ENCODE results near the gene CCL17.

CCL17 gene

GRCh38 chr16:57387598-57388354 lies 16.8 kb upstream of the CCL17 start:
- H3K27ac ChIP-seq (ENCODE audit: low read depth, low read length) = no peak overlapping the region
- no peak for TF ChIP-seq EZH2phosphoT487 (IDR thresholded peaks at IDR 0.05; ENCODE audit: borderline replicate concordance, low read length)
- no peak for TF ChIP-seq CTCF (IDR thresholded peaks at IDR 0.05; ENCODE audit: low read depth, low read length, poor library complexity, severe bottlenecking)
- H3K4me2 ChIP-seq (ENCODE audit: low read length) = no peak overlapping the region

GRCh38 chr16:57388359-57389086 lies 16.0 kb upstream of the CCL17 start:
- Histone ChIP-seq H3K9me2 (replicated peaks; ENCODE audit: control insufficient read depth, low read length) (no peaks in the 10 kb centered on the region), H3K9me3 (ENCODE audit: control insufficient read depth, insufficient read depth, low read length) (no peaks in the 10 kb centered on the region), H3K4me2 (ENCODE audit: low read length) (no peak overlapping the region), H3K27ac (ENCODE audit: low read depth, low read length) (no peak overlapping the region), H4K20me1 (ENCODE audit: control insufficient read depth, insufficient read depth, low read depth, low read length) (no peaks in the 10 kb centered on the region), H3F3A (ENCODE audit: control insufficient read depth, insufficient read depth) (no peaks in the 10 kb centered on the region), H3K4me1 (ENCODE audit: control insufficient read depth, low read length) (peaks cover 11% of the 10 kb centered on the region), H3K79me2 (ENCODE audit: control insufficient read depth, low read length) (no peaks in the 10 kb centered on the region), H3K27me3 (ENCODE audit: control insufficient read depth, low read length) (peaks cover 79% of the 10 kb centered on the region), H3K4me3 (ENCODE audit: low read length) (no peak overlapping the region), H3K36me3 (ENCODE audit: control insufficient read depth, low read length) (no peaks in the 10 kb centered on the region)
- TF ChIP-seq CTCF (IDR thresholded peaks at IDR 0.05; ENCODE audit: low read depth, low read length, poor library complexity, severe bottlenecking) = no peak
- no peak for TF ChIP-seq EZH2phosphoT487 (IDR thresholded peaks at IDR 0.05; ENCODE audit: borderline replicate concordance, low read length)

More at GRCh38 chr16:57387598-57388354, 16.8 kb upstream of the CCL17 start:
- no peak overlapping the region for H3K4me3 ChIP-seq (ENCODE audit: low read length)
- H3K4me1 ChIP-seq (ENCODE audit: control insufficient read depth, low read length) = peaks cover 11% of the 10 kb centered on the region
- no peaks in the 10 kb centered on the region for H3K9me3 ChIP-seq (ENCODE audit: control insufficient read depth, insufficient read depth, low read length)
- no peaks in the 10 kb centered on the region for H3K79me2 ChIP-seq (ENCODE audit: control insufficient read depth, low read length)
- no peaks in the 10 kb centered on the region for H3K9me2 ChIP-seq (replicated peaks; ENCODE audit: control insufficient read depth, low read length)
- no peaks in the 10 kb centered on the region for H4K20me1 ChIP-seq (ENCODE audit: control insufficient read depth, insufficient read depth, low read depth, low read length)
- peaks cover 82% of the 10 kb centered on the region for H3K27me3 ChIP-seq (ENCODE audit: control insufficient read depth, low read length)
- no peaks in the 10 kb centered on the region for H3K36me3 ChIP-seq (ENCODE audit: control insufficient read depth, low read length)
- no peaks in the 10 kb centered on the region for H3F3A ChIP-seq (ENCODE audit: control insufficient read depth, insufficient read depth)

GRCh38 chr16:57389087-57389468 lies 15.5 kb upstream of the CCL17 start:
- H3K4me1 ChIP-seq (ENCODE audit: control insufficient read depth, low read length) = peaks cover 11% of the 10 kb centered on the region
- H3K9me3 ChIP-seq (ENCODE audit: control insufficient read depth, insufficient read depth, low read length) = no peaks in the 10 kb centered on the region
- no peaks in the 10 kb centered on the region for H3K79me2 ChIP-seq (ENCODE audit: control insufficient read depth, low read length)
- H3K36me3 ChIP-seq (ENCODE audit: control insufficient read depth, low read length) = no peaks in the 10 kb centered on the region
- H4K20me1 ChIP-seq (ENCODE audit: control insufficient read depth, insufficient read depth, low read depth, low read length) = no peaks in the 10 kb centered on the region
- TF ChIP-seq CTCF (IDR thresholded peaks at IDR 0.05; ENCODE audit: low read depth, low read length, poor library complexity, severe bottlenecking) (no peak), EZH2phosphoT487 (IDR thresholded peaks at IDR 0.05; ENCODE audit: borderline replicate concordance, low read length) (no peak)
- H3K9me2 ChIP-seq (replicated peaks; ENCODE audit: control insufficient read depth, low read length) = no peaks in the 10 kb centered on the region
- no peaks in the 10 kb centered on the region for H3F3A ChIP-seq (ENCODE audit: control insufficient read depth, insufficient read depth)
- no peak overlapping the region for H3K27ac ChIP-seq (ENCODE audit: low read depth, low read length)
- H3K4me2 ChIP-seq (ENCODE audit: low read length) = no peak overlapping the region
- no peak overlapping the region for H3K4me3 ChIP-seq (ENCODE audit: low read length)
- peaks cover 75% of the 10 kb centered on the region for H3K27me3 ChIP-seq (ENCODE audit: control insufficient read depth, low read length)
